IPS-NIHi7 (cell line): ENCODE results near the gene ACTR2.
"Not testable (repeated sequence)": the region's sequence is repeated elsewhere in the genome, so short reads cannot be mapped to it uniquely, and the experiment has no call there.

ENCODE experiments used
- DNase-seq: peaks from one replicate; pipeline ENCODE4 v3.0.0; 2012; ENCODE audit warnings: mixed read lengths; ENCODE audit errors: extremely low spot score

The ACTR2 gene

GRCh38 chr2:65227456-65228262 lies at the start of gene ACTR2:
TSS of gene ACTR2 (plus strand) at chr2:65227831. CDS start at chr2:65227910, 79 bp downstream.
- peak; percentile 96 for DNase-seq

GRCh38 chr2:65182570-65182969 lies 45.1 kb upstream of the ACTR2 start:
- no peak for DNase-seq

- DNase-seq = not testable (repeated sequence)
These were observed 44.2 kb upstream of the ACTR2 start for GRCh38 chr2:65183406-65183805.

GRCh38 chr2:65185012-65185411 lies 42.6 kb upstream of the ACTR2 start:
- DNase-seq = no peak

DNA sequence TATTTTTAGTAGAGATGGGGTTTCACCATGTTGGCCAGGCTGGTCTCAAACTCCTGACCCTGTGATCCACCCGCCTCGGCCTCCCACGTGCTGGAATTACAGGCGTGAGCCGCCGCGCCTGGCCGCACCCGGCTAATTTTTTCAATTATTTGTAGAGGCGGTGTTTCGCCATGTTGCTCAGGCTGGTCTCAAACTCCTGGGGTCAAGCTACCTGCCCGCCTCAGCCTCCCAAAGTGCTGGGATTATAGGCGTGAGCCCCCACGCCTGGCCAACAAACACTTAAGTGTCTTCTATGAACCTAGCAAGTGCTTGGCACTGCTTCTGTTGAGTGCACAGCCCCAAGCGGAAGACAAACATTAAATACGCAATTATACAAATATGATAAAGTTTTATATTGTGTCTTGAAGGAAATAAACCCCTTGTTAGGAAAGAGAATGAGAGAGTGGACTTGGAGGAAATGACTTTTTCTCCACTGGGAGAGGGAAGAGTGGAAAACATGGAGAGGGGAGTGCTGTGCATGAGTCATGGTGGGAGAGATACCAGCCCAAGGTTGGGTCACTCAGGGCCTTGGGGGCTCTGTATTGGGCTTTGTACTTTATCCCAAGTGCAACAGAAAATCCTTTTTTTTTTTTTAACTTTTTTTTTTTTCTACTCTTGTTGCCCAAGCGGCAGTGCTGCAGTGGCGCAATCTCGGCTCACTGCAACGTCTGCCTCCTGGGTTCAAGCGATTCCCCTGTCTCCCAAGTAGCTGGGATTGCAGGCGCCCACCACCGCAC lies 41.4 kb upstream of the ACTR2 start:
- no peak for DNase-seq

- peak; percentile 91 for DNase-seq
These were observed 40.5 kb upstream of the ACTR2 start for GRCh38 chr2:65186872-65187851.

- DNase-seq = no peak
These were observed 34.2 kb upstream of the ACTR2 start for GRCh38 chr2:65193446-65193845.

DNA sequence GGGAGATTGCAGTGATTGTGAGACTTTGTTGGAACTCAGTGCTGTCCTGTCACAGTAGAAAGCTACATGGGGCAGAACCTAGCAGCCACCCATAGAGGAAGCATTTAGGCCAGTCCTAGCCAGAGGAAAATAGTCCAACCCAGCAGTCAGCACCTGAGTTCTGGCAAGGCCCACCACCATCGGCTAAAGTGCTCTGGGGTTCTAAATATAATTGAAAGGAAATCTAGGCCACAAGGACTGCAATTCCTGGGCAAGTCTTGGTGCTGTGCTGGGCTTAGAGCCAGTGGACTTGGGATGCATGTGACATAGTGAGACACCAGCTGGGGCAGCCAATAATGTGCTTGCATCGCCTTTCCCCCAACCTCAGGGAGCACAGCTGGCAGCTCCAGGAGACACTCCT lies 28.9 kb upstream of the ACTR2 start:
- no peak for DNase-seq

- no peak for DNase-seq
These were observed 28.5 kb upstream of the ACTR2 start for GRCh38 chr2:65199166-65199565.

- DNase-seq = no peak
These were observed 27.7 kb upstream of the ACTR2 start for GRCh38 chr2:65199891-65200290.

GRCh38 chr2:65204461-65205210 lies 23.0 kb upstream of the ACTR2 start:
- no peak for DNase-seq

DNA sequence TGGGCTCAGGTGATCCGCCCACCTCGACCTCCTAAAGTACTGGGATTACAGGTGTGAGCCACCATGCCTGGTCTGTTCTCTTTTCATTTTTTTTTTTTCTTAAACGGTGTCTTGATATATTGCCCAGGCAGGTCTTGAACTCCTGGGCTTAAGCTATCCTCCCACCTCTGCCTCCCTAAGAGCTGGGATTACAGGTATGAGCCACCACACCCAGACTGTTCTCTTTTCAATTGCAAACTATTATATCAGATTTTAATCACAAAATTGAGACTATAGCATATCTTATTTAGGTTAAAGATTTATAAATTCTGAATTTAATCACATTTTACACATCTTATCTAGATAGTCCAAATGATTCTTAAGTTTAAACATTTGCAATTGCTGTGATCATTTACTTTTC lies 15.5 kb upstream of the ACTR2 start:
- no peak for DNase-seq

GRCh38 chr2:65212619-65213018 lies 15.0 kb upstream of the ACTR2 start:
- no peak for DNase-seq

- DNase-seq = no peak
These were observed 14.6 kb upstream of the ACTR2 start for GRCh38 chr2:65213035-65213434.

DNA sequence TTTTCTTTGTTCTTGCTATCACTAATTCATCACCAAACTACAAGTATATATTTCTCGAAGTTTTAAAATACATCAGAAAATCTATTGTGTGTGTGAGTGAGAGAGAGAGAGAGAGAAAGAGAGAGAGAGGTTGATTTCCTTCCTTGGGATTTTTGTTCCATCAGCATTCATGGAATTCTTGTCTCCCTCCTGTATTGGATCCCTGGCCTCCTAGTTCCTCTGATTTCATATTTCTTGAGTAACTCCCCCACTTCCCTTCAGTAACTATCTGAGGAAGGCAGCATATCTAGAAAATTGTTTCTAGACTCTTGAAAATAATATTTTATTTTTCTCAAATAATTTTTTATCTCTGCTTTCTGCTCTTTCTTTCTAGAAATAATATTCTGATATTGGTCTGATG lies 13.3 kb upstream of the ACTR2 start:
- DNase-seq = no peak

DNA sequence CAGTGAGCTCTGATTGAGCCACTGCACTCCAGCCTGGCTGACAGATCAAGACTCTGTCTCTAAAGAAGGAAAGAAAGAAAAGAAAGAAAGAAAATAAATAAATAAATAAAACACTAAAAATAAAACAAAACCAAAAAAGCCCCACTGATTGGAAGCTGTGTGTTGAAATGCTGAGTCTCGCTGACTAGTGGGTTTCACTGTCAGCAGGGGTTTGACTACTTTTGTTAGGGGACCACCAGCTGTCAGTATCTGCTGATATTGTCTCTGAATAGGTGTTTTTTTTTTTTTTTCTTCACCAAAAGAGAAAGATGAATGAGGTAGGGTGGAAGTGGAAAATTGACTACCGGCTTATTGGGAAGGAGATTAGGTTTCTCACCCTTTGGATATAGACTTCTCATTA lies 12.8 kb upstream of the ACTR2 start:
- DNase-seq = no peak

- DNase-seq = no peak
These were observed 11.7 kb upstream of the ACTR2 start for GRCh38 chr2:65215946-65216345.

GRCh38 chr2:65220432-65221131 lies 7.0 kb upstream of the ACTR2 start:
- DNase-seq = no peak

DNA sequence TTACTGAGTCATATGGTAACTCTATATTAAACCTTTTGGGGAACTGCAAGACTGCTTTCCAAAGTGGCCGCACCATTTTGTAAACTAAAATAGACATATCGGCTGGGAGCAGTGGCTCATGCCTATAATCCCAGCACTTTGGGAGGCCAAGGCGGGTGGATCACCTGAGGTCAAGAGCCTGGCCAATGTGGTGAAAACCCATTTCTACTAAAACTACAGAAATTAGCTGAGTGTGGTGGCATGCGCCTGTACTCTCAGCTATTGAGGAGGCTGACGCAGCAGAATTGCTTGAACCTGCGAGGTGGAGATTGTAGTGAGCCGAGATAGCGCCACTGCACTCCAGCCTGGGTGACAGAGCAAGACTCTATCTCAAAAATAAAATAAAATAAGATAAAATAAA lies 6.4 kb upstream of the ACTR2 start:
- DNase-seq = not testable (repeated sequence)

DNA sequence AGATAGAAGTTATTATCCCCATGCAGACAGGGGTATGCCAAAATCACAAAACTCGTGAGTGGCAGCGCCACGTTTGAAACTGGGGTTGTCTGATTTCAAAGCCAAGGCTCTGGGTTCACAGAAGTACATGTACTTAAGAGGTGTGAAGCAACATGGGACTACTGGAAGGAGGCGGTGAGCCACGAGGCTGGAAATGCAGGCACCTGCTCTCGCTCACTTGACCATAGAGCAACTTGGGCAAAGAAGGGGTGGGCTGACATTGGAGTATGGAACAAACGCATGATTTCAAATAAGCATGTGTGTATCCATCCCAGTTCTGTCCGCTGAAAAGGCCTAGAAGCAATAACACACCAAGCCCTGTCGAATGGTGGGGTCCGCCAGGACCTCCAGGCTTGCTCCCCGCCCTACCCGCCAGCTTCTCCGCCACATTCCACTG lies 593 bp upstream of the ACTR2 start:
- DNase-seq = peak; percentile 12
